HCT116 (cell line): ENCODE results near the gene ANO4.

ENCODE experiments used
- ATF3 ChIP-seq: IDR thresholded peaks from 2 replicates; pipeline ENCODE4 v1.6.1; 2012
- EGR1 ChIP-seq: IDR thresholded peaks from 2 replicates; pipeline ENCODE4 v1.6.1; 2012; ENCODE audit warnings: low read depth
- EZH2 ChIP-seq: fragments of 200-600 bp; sonication (generic); IDR thresholded peaks from 2 replicates; pipeline ENCODE4 v1.6.1; 2017; ENCODE audit warnings: antibody characterized with exemption, mixed run types
- EZH2phosphoT487 ChIP-seq: fragments of 200-600 bp; IDR thresholded peaks from 2 replicates; pipeline ENCODE4 v1.6.1; 2018; ENCODE audit warnings: antibody characterized with exemption, borderline replicate concordance
- POLR2A ChIP-seq: IDR thresholded peaks from 2 replicates; pipeline ENCODE4 v1.7.0; 2011; ENCODE audit warnings: borderline replicate concordance; ENCODE audit not compliant: insufficient read depth, insufficient read length; ENCODE audit errors: extremely low read depth
- POLR2AphosphoS5 ChIP-seq: IDR thresholded peaks from 2 replicates; pipeline ENCODE4 v1.6.1; 2011; ENCODE audit warnings: mild to moderate bottlenecking, low read depth, low read length, moderate library complexity
- RAD21 ChIP-seq: IDR thresholded peaks from 2 replicates; pipeline ENCODE4 v1.6.1; 2012; ENCODE audit warnings: low read depth, mild to moderate bottlenecking
- SRF ChIP-seq: IDR thresholded peaks from 2 replicates; pipeline ENCODE4 v1.6.1; 2012; ENCODE audit warnings: low read depth
- ZNF274 ChIP-seq: fragments of 200-500 bp; sonication (Bioruptor generic); IDR thresholded peaks from 2 replicates; pipeline ENCODE4 v1.6.1; 2014; ENCODE audit warnings: mild to moderate bottlenecking, low read depth, low read length, inconsistent platforms
- TF ChIP-seq, protein P1 (sequence below), 3 experiments: fragments of 200-600 bp in 1 of 3; sonication (generic) in 1 of 3; IDR thresholded peaks in 2 of 3; conservative IDR thresholded peaks in 1 of 3; 2 replicates each; pipeline ENCODE4 v1.5.1; 2012 to 2017; ENCODE audit warnings: low read depth in 2 of 3, low read length in 2 of 3, antibody characterized with exemption in 1 of 3, borderline replicate concordance in 1 of 3, control low read depth in 1 of 3, mild to moderate bottlenecking in 1 of 3, mixed read lengths in 1 of 3, mixed run types in 1 of 3, moderate library complexity in 1 of 3; ENCODE audit not compliant: insufficient read depth in 1 of 3
- TF ChIP-seq, protein P2 (sequence below): IDR thresholded peaks from 2 replicates; pipeline ENCODE4 v1.6.1; 2012

DNA sequence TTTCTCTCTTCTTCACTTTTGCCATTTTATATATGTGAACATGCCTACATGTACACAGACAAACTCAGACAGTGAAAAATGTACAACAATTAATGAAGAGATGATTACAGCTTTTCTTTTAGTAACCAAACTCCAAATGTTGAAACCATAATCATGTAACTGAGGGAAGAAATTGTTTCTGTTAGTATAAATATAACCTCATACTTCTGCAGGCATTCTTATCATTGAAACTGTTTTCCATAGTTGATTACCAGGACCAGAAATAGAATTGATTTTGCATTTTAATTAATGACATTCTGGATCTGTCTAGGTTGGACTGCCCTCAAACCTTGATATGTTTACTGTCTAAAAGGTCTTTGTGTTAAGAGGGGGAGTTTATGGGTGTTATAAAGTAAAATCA is 3.2 kb downstream of the ANO4 start:
- TF ChIP-seq RAD21: no peak
- TF ChIP-seq, protein P1, sequence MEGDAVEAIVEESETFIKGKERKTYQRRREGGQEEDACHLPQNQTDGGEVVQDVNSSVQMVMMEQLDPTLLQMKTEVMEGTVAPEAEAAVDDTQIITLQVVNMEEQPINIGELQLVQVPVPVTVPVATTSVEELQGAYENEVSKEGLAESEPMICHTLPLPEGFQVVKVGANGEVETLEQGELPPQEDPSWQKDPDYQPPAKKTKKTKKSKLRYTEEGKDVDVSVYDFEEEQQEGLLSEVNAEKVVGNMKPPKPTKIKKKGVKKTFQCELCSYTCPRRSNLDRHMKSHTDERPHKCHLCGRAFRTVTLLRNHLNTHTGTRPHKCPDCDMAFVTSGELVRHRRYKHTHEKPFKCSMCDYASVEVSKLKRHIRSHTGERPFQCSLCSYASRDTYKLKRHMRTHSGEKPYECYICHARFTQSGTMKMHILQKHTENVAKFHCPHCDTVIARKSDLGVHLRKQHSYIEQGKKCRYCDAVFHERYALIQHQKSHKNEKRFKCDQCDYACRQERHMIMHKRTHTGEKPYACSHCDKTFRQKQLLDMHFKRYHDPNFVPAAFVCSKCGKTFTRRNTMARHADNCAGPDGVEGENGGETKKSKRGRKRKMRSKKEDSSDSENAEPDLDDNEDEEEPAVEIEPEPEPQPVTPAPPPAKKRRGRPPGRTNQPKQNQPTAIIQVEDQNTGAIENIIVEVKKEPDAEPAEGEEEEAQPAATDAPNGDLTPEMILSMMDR (IDR thresholded peaks at IDR 0.05 in 2 of 3, conservative IDR thresholded peaks at IDR 0.05 in 1 of 3; ENCODE audit: borderline replicate concordance in 1 of 3, insufficient read depth in 1 of 3, low read depth in 2 of 3, low read length in 2 of 3): no peak
- TF ChIP-seq POLR2A: no peak
- TF ChIP-seq ZNF274: no peak
- TF ChIP-seq POLR2AphosphoS5: no peak
- TF ChIP-seq EZH2phosphoT487: no peak
- no peak for TF ChIP-seq EZH2
- no peak for TF ChIP-seq ATF3
- TF ChIP-seq SRF: no peak
- no peak for TF ChIP-seq EGR1
- TF ChIP-seq, protein P2, sequence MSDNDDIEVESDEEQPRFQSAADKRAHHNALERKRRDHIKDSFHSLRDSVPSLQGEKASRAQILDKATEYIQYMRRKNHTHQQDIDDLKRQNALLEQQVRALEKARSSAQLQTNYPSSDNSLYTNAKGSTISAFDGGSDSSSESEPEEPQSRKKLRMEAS: no peak
